ENCODE results near the gene POU6F2.

POU6F2 gene

GRCh38 chr7:39509436-39509835 lies 531.7 kb downstream of the POU6F2 start:
- no peak for DNase-seq (ENCODE audit: low read depth)

- no peak for DNase-seq (ENCODE audit: low read depth)
These were observed 532.2 kb downstream of the POU6F2 start for GRCh38 chr7:39509912-39510311.

GRCh38 chr7:39510864-39511354 lies 533.2 kb downstream of the POU6F2 start:
- DNase-seq (ENCODE audit: low read depth), result no peak

GRCh38 chr7:39515534-39516228 lies 538.0 kb downstream of the POU6F2 start:
- no peak for DNase-seq (ENCODE audit: low read depth)

GRCh38 chr7:39516498-39516897 lies 538.8 kb downstream of the POU6F2 start:
- DNase-seq (ENCODE audit: low read depth), result no peak

- no peak for DNase-seq (ENCODE audit: low read depth)
These were observed 539.5 kb downstream of the POU6F2 start for GRCh38 chr7:39517240-39517639.

Data from GM04503 (cell line).